Measurements from ENCODE around the gene SAMD9.
"Not testable (repeated sequence)": the region's sequence is repeated elsewhere in the genome, so short reads cannot be mapped to it uniquely, and the experiment has no call there.

DNA sequence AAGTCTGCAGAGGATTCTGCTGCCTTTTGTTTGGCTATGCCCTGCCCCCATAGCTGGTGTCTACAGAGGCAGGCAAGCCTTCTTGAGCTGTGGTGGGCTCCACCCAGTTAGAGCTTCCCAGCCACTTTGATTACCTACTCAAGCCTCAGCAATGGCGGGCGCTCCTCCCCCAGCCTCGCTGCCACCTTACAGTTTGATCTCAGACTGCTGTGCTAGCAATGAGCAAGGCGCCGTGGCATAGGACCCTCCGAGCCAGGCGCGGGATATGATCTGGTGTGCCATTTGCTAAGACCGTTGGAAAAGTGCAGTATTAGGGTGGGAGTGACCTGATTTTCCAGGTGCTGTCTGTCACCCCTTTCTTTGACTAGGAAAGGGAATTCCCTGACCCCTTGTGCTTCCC lies 44.4 kb downstream of the SAMD9 start:
- TF ChIP-seq SIN3A (IDR thresholded peaks at IDR 0.05; ENCODE audit: borderline replicate concordance, insufficient read depth, low read depth, low read length); CTCF (IDR thresholded peaks at IDR 0.05): not testable (repeated sequence)

Data from Panc1 (cell line).